Mesodermal cell (in vitro differentiated cells): ENCODE results near the gene SSH2.
"Not testable (repeated sequence)": the region's sequence is repeated elsewhere in the genome, so short reads cannot be mapped to it uniquely, and the experiment has no call there.

Source experiments
- H3K27ac ChIP-seq: 2 replicates; pipeline ENCODE4 v1.7.0; 2013; ENCODE audit warnings: mild to moderate bottlenecking, low read depth, low read length, moderate library complexity; ENCODE audit not compliant: severe bottlenecking
- H3K36me3 ChIP-seq: 2 replicates; pipeline ENCODE4 v1.7.1; 2013; ENCODE audit warnings: mild to moderate bottlenecking, low read length, moderate library complexity; ENCODE audit not compliant: control insufficient read depth, insufficient read depth
- H3K4me1 ChIP-seq: one replicate; pipeline ENCODE4 v1.7.1; 2013; ENCODE audit warnings: mild to moderate bottlenecking, low read length; ENCODE audit not compliant: insufficient read depth, control insufficient read depth, poor library complexity, severe bottlenecking
- H3K4me3 ChIP-seq: 2 replicates; pipeline ENCODE4 v1.7.0; 2013; ENCODE audit warnings: low read length, control low read depth, mild to moderate bottlenecking; ENCODE audit not compliant: insufficient read depth, poor library complexity, severe bottlenecking; ENCODE audit errors: extremely low read depth
- H3K9me3 ChIP-seq: 2 replicates; pipeline ENCODE4 v1.7.1; 2013; ENCODE audit warnings: mild to moderate bottlenecking, low read length, moderate library complexity; ENCODE audit not compliant: control insufficient read depth
- WGBS, 2 experiments: methylation state at CpG; one replicate each; pipeline ENCODE4 v1.1.5; 2013; ENCODE audit warnings: missing lambda C conversion rate in 2 of 2; ENCODE audit not compliant: insufficient coverage in 2 of 2; 5-methylcytosine and 5-hydroxymethylcytosine counted together

SSH2 gene

DNA sequence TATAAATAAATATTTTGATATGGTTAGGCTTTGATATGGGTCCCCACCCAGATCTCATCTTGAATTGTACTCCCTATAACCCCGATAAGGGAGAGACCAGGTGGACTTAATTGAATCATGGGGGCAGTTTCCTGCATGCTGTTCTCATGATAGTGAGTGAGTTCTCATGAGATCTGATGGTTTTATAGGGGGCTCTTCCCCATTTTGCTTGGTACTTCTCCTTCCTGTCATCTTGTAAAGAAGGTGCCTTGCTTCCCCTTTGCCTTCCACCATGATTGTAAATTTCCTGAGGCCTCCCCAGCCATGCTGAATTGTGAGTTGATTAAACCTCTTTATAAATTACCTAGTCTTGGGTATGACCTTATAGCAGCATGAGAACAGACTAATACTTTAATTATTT, 55.7 kb downstream of the SSH2 start:
- H3K36me3 ChIP-seq, H3K27ac ChIP-seq, H3K9me3 ChIP-seq, H3K4me3 ChIP-seq, H3K4me1 ChIP-seq: not testable (repeated sequence)
- WGBS, 2 experiments, result no CpG with 5 or more reads among the region's 1 CpG

DNA sequence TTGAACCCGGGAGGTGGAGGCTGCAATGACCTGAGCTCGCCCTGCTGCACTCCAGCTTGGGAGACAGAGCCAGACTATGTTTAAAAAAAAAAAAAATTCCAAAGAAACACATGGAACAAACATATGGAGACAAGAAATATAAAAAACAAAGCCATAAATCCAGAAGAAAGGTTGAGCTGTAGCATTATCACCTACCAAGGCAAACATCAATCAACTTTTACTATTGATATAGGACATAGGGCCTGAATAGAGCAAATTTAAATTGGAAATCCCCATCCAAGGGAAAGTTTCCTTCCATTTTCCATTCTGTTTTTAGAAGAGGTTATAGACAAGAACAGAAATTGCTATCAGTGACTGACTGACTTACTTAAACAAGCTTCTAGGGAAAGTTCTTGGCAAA, 56.6 kb downstream of the SSH2 start:
- no peaks in the 10 kb centered on the region for H3K4me1 ChIP-seq
- H3K9me3 ChIP-seq, result no peaks in the 10 kb centered on the region
- no peaks in the 10 kb centered on the region for H3K36me3 ChIP-seq
- no peak overlapping the region for H3K27ac ChIP-seq
- H3K4me3 ChIP-seq, result no peak overlapping the region
- WGBS, 2 experiments, result 67 to 93% methylated on average over 1 to 2 of the region's 2 CpGs

DNA sequence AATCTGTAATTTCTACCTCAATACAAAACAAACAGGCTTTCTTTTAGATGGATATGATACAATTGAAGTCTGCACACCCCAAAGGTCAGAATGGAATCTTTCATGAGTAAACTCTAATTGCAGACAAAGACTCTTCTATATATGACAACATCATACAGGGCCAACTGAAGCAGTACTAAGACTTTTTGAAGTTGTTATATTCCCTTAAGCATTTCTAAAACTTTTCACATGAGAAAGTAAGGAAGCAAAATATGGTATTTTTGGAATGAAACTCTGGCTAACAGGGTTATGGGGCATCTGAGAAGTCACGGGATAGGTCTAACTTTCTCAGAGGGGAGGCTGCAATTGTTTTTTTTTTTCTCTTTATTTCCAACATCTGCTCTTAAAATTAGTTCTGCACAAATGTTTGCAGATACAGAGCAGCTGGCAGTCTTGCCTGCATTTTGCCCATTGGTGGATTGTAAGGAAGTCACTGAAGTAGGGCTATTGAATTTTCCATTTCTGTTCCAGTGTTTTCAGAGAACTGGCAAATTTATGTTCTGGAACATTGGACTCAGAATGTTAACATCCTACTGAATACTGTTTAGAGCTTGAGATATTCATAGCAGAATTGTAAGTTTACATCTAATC, 59.1 kb downstream of the SSH2 start:
- Histone ChIP-seq H3K36me3 (no peaks in the 10 kb centered on the region), H3K9me3 (no peaks in the 10 kb centered on the region), H3K4me3 (no peak overlapping the region), H3K4me1 (no peaks in the 10 kb centered on the region), H3K27ac (no peak overlapping the region)
- WGBS, 2 experiments, result 88% methylated on average over 1 of the region's 1 CpG; no CpG with 5 or more reads in 1 of the 2 experiments

DNA sequence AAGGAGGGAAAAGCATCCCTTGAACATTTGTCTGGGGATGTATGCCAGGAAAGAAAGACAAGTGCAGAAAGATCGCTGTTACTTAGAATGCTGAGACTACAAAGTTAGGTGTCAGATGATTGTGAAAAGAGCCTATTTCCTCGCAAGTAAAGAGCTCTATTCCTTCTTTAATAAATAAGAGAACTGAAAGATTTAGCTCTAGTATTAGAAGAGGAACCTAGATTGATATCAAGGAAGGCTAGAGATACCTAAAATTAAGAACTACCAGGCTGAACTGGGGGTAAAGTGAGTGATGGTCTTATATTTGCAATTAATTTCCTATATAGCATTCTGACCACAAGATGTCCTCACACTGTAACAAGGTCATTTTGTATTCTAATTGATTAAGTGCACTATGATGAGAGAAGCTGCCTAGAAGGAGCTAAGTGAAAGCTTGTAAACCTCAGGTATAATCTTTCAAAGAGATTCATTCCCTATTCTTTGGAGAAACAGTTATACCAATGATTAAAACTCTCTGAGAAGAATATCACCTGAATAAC, 62.3 kb downstream of the SSH2 start:
- Histone ChIP-seq H3K36me3 (no peaks in the 10 kb centered on the region), H3K27ac (no peak overlapping the region), H3K4me1 (no peaks in the 10 kb centered on the region), H3K4me3 (no peak overlapping the region), H3K9me3 (no peaks in the 10 kb centered on the region)
- 67 to 92% methylated on average over 1 to 2 of the region's 2 CpGs for WGBS, 2 experiments

DNA sequence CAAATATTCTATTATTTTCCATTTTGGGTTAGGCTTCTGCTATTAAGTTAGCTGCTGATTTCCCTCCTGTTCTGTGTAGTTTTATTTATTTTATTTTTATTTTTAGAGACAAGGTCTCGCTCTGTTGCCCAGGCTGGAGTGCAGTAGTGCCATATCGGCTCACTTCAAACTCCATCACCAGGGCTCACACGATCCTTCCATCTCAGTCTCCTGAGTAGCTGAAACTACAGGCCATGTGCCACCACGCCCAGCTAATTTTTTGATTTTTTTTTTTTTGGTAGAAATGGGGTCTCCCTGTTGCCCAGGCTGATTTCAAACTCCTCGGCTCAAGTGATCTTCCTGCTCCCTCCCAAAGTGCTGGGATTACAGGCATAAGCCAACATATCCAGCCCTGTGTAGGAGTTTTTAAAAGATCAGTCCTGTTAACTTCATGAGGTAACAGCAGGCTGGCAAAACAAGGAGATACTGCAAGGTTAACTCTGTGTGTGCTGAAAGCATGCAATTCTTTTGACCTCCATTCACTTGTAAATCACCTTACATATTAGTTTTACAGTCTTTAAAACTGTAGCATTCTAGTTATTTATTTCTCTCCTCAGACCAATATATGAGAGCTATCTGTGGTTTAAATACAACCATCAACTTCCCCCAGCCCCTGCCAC, 63.2 kb downstream of the SSH2 start:
- 86 to 100% methylated on average over 1 to 3 of the region's 5 CpGs for WGBS, 2 experiments
- no peaks in the 10 kb centered on the region for H3K4me1 ChIP-seq
- H3K36me3 ChIP-seq, result no peaks in the 10 kb centered on the region
- no peak overlapping the region for H3K4me3 ChIP-seq
- H3K27ac ChIP-seq, result no peak overlapping the region
- no peaks in the 10 kb centered on the region for H3K9me3 ChIP-seq

DNA sequence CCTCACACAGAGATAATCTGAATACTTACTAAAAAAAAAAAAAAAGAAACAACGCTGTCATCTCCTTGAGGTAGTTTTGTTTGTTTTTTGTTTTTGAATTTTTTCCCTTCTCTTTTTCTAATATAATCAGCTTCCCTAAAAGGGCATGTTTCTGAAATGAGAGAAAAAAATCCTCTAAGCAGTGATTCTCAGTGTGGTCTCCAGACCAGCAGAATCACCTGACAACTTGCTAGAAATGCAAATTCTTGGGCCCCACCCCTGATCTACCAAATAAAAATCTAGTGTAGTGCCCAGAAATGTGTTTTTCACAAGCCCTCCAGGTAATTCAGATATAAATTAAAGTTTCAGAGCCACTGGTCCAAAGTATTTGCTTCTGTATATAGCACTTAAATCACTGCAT, 65.4 kb downstream of the SSH2 start:
- no CpG with 5 or more reads among the region's 1 CpG for WGBS, 2 experiments
- no peaks in the 10 kb centered on the region for H3K36me3 ChIP-seq
- H3K27ac ChIP-seq, result no peak overlapping the region
- H3K4me3 ChIP-seq, result no peak overlapping the region
- H3K4me1 ChIP-seq, result no peaks in the 10 kb centered on the region
- peaks cover 3% of the 10 kb centered on the region for H3K9me3 ChIP-seq

DNA sequence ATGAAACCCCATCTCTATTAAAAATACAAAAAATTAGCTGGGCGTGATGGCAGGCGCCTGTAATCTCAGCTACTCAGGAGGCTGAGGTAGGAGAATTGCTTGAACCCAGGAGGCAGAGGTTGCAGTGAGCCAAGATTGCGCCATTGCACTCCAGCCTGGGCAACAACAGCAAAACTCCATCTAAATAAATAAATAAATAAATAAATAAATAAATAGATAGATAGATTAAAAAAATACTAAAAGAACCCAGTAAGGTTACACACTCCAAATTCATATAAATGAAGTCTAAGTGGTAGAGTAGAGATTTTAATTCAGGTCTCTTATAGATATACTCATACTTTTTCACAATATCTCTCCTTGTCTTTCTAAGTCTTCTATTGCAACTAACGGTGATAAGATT, 65.9 kb downstream of the SSH2 start:
- no CpG with 5 or more reads among the region's 4 CpGs for WGBS, 2 experiments
- not testable (repeated sequence) for H3K27ac ChIP-seq, H3K36me3 ChIP-seq, H3K9me3 ChIP-seq, H3K4me1 ChIP-seq, H3K4me3 ChIP-seq

DNA sequence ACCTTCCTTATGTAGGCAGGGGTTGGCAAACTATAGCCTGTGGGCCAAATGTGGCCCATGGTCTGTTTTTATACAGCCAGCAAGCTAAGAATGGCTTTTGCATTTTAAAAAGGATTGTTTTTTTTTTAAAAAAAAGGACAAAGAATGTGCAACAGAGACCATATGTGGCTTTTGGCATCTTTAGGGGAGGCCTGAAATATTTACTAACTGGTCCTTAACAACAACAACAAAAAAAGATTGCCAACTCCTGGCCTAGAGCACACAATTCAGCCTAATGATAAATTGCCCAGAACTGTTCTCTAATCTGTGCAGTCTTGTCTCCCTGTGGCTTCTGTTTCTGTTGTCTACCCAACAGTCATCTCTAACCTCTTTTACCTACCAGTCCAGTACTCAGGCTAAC, 67.1 kb downstream of the SSH2 start:
- H3K36me3 ChIP-seq, result peaks cover 2% of the 10 kb centered on the region
- no peak overlapping the region for H3K4me3 ChIP-seq
- no peaks in the 10 kb centered on the region for H3K4me1 ChIP-seq
- no peak overlapping the region for H3K27ac ChIP-seq
- peaks cover 9% of the 10 kb centered on the region for H3K9me3 ChIP-seq

DNA sequence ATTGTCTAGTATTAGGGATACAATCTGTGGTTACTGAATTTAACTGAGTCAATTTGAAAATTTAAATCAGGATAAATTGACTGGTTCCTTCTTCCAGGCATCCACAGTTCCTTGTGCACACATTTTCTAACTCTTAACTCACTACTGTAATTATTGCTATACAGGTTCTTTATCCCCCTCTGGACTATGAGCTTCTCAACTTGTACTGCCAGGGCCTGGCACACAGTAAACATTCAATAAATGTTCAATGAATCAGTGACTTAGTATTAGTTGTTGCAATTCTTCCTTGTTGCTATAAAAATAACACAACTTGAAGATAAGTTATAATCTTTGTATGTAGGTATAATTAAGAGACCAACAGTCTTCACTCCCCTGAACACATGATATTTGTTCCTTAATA, 67.9 kb downstream of the SSH2 start:
- Histone ChIP-seq H3K27ac (no peak overlapping the region), H3K36me3 (peaks cover 2% of the 10 kb centered on the region), H3K9me3 (peaks cover 16% of the 10 kb centered on the region), H3K4me3 (no peak overlapping the region), H3K4me1 (no peaks in the 10 kb centered on the region)

DNA sequence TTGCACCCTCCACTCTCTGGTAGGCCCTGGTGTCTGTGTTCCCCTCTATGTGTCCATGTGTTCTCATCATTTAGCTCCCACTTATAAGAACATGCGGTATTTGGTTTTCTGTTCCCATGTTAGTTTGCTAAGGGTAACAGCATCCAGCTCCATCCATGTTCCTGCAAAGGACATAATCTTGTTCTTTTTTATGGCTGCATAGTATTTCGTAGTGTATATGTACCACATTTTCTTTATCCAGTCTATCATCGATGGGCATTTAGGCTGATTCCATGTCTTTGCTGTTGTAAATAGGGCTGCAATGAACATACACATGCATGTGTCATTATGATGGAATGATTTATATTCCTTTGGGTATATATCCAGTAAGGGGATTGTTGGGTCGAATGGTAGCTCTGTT, 70.6 kb downstream of the SSH2 start:
- H3K9me3 ChIP-seq, result peaks cover 16% of the 10 kb centered on the region
- not testable (repeated sequence) for H3K27ac ChIP-seq, H3K4me1 ChIP-seq, H3K36me3 ChIP-seq, H3K4me3 ChIP-seq
- WGBS, 2 experiments, result 100% methylated on average over 1 of the region's 4 CpGs; no CpG with 5 or more reads in 1 of the 2 experiments

DNA sequence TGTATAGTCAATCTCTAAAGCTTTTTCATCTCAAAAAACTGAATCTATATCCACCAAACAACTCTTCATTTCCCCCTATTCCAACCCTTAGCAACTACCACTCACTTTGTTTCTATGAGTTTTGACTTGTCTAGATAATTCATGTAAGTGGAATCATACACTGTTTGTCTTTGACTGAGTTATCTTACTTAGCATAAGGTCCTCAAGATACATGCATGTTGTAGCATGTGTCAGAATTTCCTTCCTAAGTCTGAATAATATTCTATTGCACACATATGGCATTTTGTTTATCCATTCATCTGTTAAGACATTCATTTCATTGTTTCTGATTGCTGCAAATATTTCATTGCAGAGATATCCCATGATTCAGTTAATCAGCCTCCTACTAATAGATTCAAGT, 72.2 kb downstream of the SSH2 start:
- Histone ChIP-seq H3K4me3 (no peak overlapping the region), H3K36me3 (peaks cover 2% of the 10 kb centered on the region), H3K27ac (no peak overlapping the region), H3K9me3 (peaks cover 16% of the 10 kb centered on the region), H3K4me1 (no peaks in the 10 kb centered on the region)
